Osteoblast (primary cell): ENCODE measurements around the gene VEGFA. TPM values are rescaled to one million over a fixed set of nuclear protein-coding genes. Genes with fewer than 3 reads are reported as not detected.
A peak's percentile ranks its signal among the peaks of the same experiment; 100 is the strongest.

Experiments
- DNase-seq: peaks from one replicate; pipeline ENCODE4 v3.0.0; 2011; ENCODE audit warnings: low spot score, mixed read lengths; ENCODE audit not compliant: insufficient read length; ENCODE audit errors: missing footprints
- H2AFZ ChIP-seq: 2 replicates; pipeline ENCODE4 v1.6.0; 2011; ENCODE audit warnings: mild to moderate bottlenecking, low read length
- H3K27ac ChIP-seq: 2 replicates; pipeline ENCODE4 v1.5.1; 2011; ENCODE audit warnings: mild to moderate bottlenecking, low read depth, low read length, moderate library complexity
- H3K27me3 ChIP-seq: 2 replicates; pipeline ENCODE4 v1.6.0; 2012; ENCODE audit warnings: mild to moderate bottlenecking, control low read depth, inconsistent platforms, low read length, moderate library complexity; ENCODE audit not compliant: insufficient read depth
- H3K36me3 ChIP-seq: 2 replicates; pipeline ENCODE4 v1.5.1; 2011; ENCODE audit warnings: mild to moderate bottlenecking, low read length, control low read depth, moderate library complexity; ENCODE audit not compliant: insufficient read depth
- H3K4me1 ChIP-seq: 2 replicates; pipeline ENCODE4 v1.5.1; 2011; ENCODE audit warnings: mild to moderate bottlenecking, low read length, control low read depth, moderate library complexity; ENCODE audit not compliant: insufficient read depth
- H3K4me2 ChIP-seq: 2 replicates; pipeline ENCODE4 v1.6.0; 2011; ENCODE audit warnings: mild to moderate bottlenecking, low read length; ENCODE audit not compliant: insufficient read depth
- H3K4me3 ChIP-seq: fragments of 200-600 bp; sonication (generic); 3 replicates; pipeline ENCODE4 v1.5.1; 2012; ENCODE audit warnings: mild to moderate bottlenecking, low read length, inconsistent platforms; ENCODE audit not compliant: insufficient read depth
- H3K79me2 ChIP-seq: 2 replicates; pipeline ENCODE4 v1.6.0; 2012; ENCODE audit warnings: mild to moderate bottlenecking, low read length, control low read depth, inconsistent platforms; ENCODE audit not compliant: insufficient read depth
- H3K9me3 ChIP-seq: 2 replicates; pipeline ENCODE4 v1.5.1; 2011; ENCODE audit warnings: low read depth, low read length, control low read depth
- H4K20me1 ChIP-seq: 2 replicates; pipeline ENCODE4 v1.6.0; 2012; ENCODE audit warnings: mild to moderate bottlenecking, low read length, control low read depth; ENCODE audit not compliant: insufficient read depth
- CTCF ChIP-seq: IDR thresholded peaks from 2 replicates; pipeline ENCODE4 v1.5.1; 2011; ENCODE audit warnings: mild to moderate bottlenecking, low read depth, low read length, moderate library complexity; ENCODE audit errors: extremely low read depth
- total RNA-seq: library from RNA; depleted of rRNA; stranded (reverse); fragments of >200 nt; gene quantifications from 2 replicates; pipeline ENCODE4 v1.2.3, GENCODE V29; 2012

The VEGFA gene
- total RNA-seq, 1 donor = 193 TPM

- no peaks in the 10 kb centered on the region for H4K20me1 ChIP-seq
- H3K4me1 ChIP-seq = no peaks in the 10 kb centered on the region
- no peak overlapping the region for H3K27ac ChIP-seq
- no peaks in the 10 kb centered on the region for H3K79me2 ChIP-seq
- H3K4me3 ChIP-seq = no peak overlapping the region
- no peaks in the 10 kb centered on the region for H3K9me3 ChIP-seq
- peak overlapping the region; percentile 80 for H2AFZ ChIP-seq
- H3K27me3 ChIP-seq = peaks cover 3% of the 10 kb centered on the region
- no peak for DNase-seq
- no peak for TF ChIP-seq CTCF
- H3K36me3 ChIP-seq = no peaks in the 10 kb centered on the region
- no peak overlapping the region for H3K4me2 ChIP-seq
These were observed 23.9 kb upstream of the VEGFA start for GRCh38 chr6:43746071-43746470.

DNA sequence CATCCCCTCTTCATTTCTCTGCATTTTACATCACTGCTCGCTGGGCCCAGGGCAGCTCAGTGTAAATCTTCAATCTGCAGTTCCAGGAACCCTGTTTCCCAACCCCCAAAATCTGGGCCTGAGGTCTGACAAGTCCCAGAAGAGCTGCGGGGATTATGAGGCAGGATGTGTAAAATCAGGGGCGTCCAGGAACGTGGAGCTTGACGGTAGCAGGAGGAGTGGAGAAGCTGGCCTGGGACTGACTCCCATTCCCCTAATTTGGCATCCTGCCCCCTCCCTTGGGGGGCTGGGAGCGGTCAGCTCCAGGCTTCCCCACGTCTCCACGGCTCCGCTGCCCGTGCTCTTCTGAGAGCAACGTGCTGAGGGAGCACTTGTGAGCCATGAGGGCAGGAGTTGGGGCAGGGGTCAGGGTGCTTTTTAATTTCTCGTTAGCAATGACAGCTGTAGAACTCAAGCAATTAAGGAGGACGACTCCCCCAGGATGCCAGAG is 23.4 kb upstream of the VEGFA start:
- Histone ChIP-seq H3K27ac (no peak overlapping the region), H3K4me3 (no peak overlapping the region), H3K27me3 (peaks cover 3% of the 10 kb centered on the region), H3K4me1 (no peaks in the 10 kb centered on the region), H3K36me3 (no peaks in the 10 kb centered on the region), H3K9me3 (no peaks in the 10 kb centered on the region), H3K79me2 (no peaks in the 10 kb centered on the region), H2AFZ (peak overlapping the region; percentile 80), H3K4me2 (no peak overlapping the region), H4K20me1 (no peaks in the 10 kb centered on the region)
- no peak for TF ChIP-seq CTCF
- DNase-seq = no peak

- DNase-seq = no peak
- peaks cover 3% of the 10 kb centered on the region for H3K27me3 ChIP-seq
These were observed 22.2 kb upstream of the VEGFA start for GRCh38 chr6:43747784-43748183.

DNA sequence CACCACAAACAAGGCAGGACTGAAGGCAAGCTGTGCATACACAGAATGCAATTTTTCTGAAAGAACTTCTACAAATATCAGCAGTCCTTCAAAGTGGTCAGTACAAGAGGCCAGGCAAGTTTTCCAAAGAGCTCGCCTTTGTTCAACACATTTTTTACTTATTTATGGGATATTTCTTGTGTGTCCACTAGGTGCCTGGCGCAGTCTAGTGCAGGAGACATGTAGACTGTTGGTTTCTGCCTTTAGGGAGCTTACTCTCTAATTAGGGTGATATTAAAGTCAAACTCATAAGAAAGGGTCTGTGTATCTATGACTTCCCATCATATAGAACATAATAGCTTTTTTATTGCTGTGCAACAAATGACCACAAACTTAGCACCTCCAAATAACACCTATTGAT is 21.2 kb upstream of the VEGFA start:
- no peak overlapping the region for H3K4me3 ChIP-seq
- no peaks in the 10 kb centered on the region for H3K79me2 ChIP-seq
- H3K4me2 ChIP-seq = no peak overlapping the region
- H4K20me1 ChIP-seq = no peaks in the 10 kb centered on the region
- H3K27me3 ChIP-seq = peaks cover 3% of the 10 kb centered on the region
- H3K36me3 ChIP-seq = no peaks in the 10 kb centered on the region
- H3K4me1 ChIP-seq = peaks cover 2% of the 10 kb centered on the region
- H3K27ac ChIP-seq = no peak overlapping the region
- DNase-seq = no peak
- H2AFZ ChIP-seq = no peak overlapping the region
- no peaks in the 10 kb centered on the region for H3K9me3 ChIP-seq
- TF ChIP-seq CTCF = no peak

More at GRCh38 chr6:43747784-43748183, 22.2 kb upstream of the VEGFA start:
- Histone ChIP-seq H4K20me1 (no peaks in the 10 kb centered on the region), H3K36me3 (no peaks in the 10 kb centered on the region), H3K79me2 (no peaks in the 10 kb centered on the region), H2AFZ (no peak overlapping the region), H3K4me3 (no peak overlapping the region), H3K4me2 (no peak overlapping the region), H3K4me1 (no peaks in the 10 kb centered on the region), H3K27ac (no peak overlapping the region), H3K9me3 (no peaks in the 10 kb centered on the region)
- TF ChIP-seq CTCF = no peak
